Sigmoid colon (tissue), 4 donors: Measurements from ENCODE around the gene MARS1.

ENCODE experiments used
- EP300 ChIP-seq, 4 donors: sonication (generic); formaldehyde crosslinking; IDR thresholded peaks; one replicate each; pipeline ENCODE4 v1.6.1; 2017; ENCODE audit warnings: antibody characterized with exemption in 4 of 4
- TF ChIP-seq, protein P1 (sequence below), 4 experiments: fragments of 450-650 bp in 3 of 4; fragments of 200-600 bp in 1 of 4; IDR thresholded peaks; one replicate each; pipeline ENCODE4 v1.5.1; 2016 to 2019; ENCODE audit warnings: antibody characterized with exemption in 4 of 4, mild to moderate bottlenecking in 3 of 4, moderate library complexity in 2 of 4

DNA sequence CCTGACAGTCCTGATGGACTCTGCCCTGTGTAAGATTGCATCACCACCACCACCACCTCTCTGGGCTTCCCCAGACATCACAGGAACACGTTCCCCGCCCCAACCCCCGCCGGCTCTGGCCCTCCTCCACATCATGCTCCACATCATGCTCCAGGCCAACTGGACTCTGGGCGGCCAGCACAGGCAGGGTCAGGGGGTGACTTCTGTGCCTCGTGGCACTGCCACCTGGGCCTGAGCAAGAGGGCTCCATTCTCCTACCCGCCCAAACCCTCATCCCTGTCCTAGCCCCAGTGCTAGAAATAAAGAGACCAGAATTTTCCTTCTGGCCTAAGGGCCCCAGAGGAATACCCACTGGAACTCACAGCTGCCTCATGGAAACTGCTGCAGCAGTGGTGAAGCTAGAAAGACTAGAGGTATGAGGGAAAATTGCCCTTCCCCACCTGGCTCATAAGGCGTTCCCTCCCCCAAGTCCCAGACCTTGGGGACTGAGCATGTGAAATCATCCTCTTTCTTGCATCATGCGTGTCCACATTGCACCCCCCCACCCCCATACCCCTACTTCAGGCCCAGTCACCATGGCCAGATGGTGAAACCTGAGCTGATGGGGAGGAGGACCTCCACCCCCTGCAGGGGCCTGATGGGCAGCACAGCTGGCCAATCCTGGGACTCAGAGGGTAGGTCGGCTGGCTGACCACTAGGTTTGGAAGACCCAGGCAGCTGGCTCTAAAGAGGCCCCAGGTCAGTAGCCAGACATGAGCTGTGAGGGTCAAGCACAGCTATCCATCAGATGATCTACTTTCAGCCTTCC lies 33.1 kb upstream of the MARS1 start, which contains the start of gene INHBE:
- TF ChIP-seq, protein P1, sequence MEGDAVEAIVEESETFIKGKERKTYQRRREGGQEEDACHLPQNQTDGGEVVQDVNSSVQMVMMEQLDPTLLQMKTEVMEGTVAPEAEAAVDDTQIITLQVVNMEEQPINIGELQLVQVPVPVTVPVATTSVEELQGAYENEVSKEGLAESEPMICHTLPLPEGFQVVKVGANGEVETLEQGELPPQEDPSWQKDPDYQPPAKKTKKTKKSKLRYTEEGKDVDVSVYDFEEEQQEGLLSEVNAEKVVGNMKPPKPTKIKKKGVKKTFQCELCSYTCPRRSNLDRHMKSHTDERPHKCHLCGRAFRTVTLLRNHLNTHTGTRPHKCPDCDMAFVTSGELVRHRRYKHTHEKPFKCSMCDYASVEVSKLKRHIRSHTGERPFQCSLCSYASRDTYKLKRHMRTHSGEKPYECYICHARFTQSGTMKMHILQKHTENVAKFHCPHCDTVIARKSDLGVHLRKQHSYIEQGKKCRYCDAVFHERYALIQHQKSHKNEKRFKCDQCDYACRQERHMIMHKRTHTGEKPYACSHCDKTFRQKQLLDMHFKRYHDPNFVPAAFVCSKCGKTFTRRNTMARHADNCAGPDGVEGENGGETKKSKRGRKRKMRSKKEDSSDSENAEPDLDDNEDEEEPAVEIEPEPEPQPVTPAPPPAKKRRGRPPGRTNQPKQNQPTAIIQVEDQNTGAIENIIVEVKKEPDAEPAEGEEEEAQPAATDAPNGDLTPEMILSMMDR (IDR thresholded peaks at IDR 0.05): no peak
- TF ChIP-seq EP300 (IDR thresholded peaks at IDR 0.05): no peak
